ENCODE results near the gene SH3BGR. TPM values are rescaled to one million over a fixed set of nuclear protein-coding genes. Genes with fewer than 3 reads are reported as not detected.

SH3BGR gene
- total and polyA plus RNA-seq, 2 donors (not counting 1 experiment from before 2014, with no cell fraction given): 1.8 to 6.8 TPM

- Histone ChIP-seq H3K79me2 (ENCODE audit: control insufficient read depth, insufficient read depth, low read length) (no peaks in the 10 kb centered on the region), H3K9me3 (ENCODE audit: control insufficient read depth, insufficient read depth, low read depth, low read length) (no peaks in the 10 kb centered on the region), H2AFZ (ENCODE audit: low read length) (no peak overlapping the region), H3K27ac (ENCODE audit: insufficient read depth, low read length) (no peak overlapping the region), H3K9ac (ENCODE audit: insufficient read depth, low read length) (peak overlapping the region; percentile 0), H4K20me1 (ENCODE audit: control insufficient read depth, extremely low read depth, insufficient read depth, low read length) (no peaks in the 10 kb centered on the region), H3K4me3 (replicated peaks in 1 of 4; ENCODE audit: control extremely low read depth in 1 of 4, insufficient read depth in 1 of 4, low read depth in 3 of 4, low read length in 4 of 4) (no peak overlapping the region), H3K36me3 (ENCODE audit: control insufficient read depth, insufficient read depth, low read length) (no peaks in the 10 kb centered on the region), H3K4me1 (ENCODE audit: control insufficient read depth, extremely low read depth, insufficient read depth, low read length) (no peaks in the 10 kb centered on the region), H3K4me2 (ENCODE audit: extremely low read depth, insufficient read depth, low read length) (no peak overlapping the region), H3K27me3 (ENCODE audit: control insufficient read depth, insufficient read depth, low read length) (no peaks in the 10 kb centered on the region)
- no peak for TF ChIP-seq EZH2 (IDR thresholded peaks at IDR 0.05; ENCODE audit: low read length, missing control alignments)
- TF ChIP-seq CTCF (conservative IDR thresholded peaks at IDR 0.05 in 1 of 2, IDR thresholded peaks at IDR 0.05 in 1 of 2; ENCODE audit: low read depth in 1 of 2, low read length in 2 of 2): no peak
- DNase-seq (ENCODE audit: low read depth in 2 of 2): no peak
Measured at GRCh38 chr21:39422527-39423241, 29.1 kb upstream of the SH3BGR start.

GRCh38 chr21:39429445-39429844, 22.3 kb upstream of the SH3BGR start:
- Histone ChIP-seq H3K79me2 (ENCODE audit: control insufficient read depth, insufficient read depth, low read length) (no peaks in the 10 kb centered on the region), H3K4me1 (ENCODE audit: control insufficient read depth, extremely low read depth, insufficient read depth, low read length) (no peaks in the 10 kb centered on the region), H3K27me3 (ENCODE audit: control insufficient read depth, insufficient read depth, low read length) (no peaks in the 10 kb centered on the region), H3K4me3 (replicated peaks in 1 of 4; ENCODE audit: control extremely low read depth in 1 of 4, insufficient read depth in 1 of 4, low read depth in 3 of 4, low read length in 4 of 4) (no peak overlapping the region), H3K4me2 (ENCODE audit: extremely low read depth, insufficient read depth, low read length) (no peak overlapping the region), H4K20me1 (ENCODE audit: control insufficient read depth, extremely low read depth, insufficient read depth, low read length) (no peaks in the 10 kb centered on the region), H3K36me3 (ENCODE audit: control insufficient read depth, insufficient read depth, low read length) (no peaks in the 10 kb centered on the region), H2AFZ (ENCODE audit: low read length) (no peak overlapping the region), H3K9ac (ENCODE audit: insufficient read depth, low read length) (no peak overlapping the region), H3K27ac (ENCODE audit: insufficient read depth, low read length) (no peak overlapping the region), H3K9me3 (ENCODE audit: control insufficient read depth, insufficient read depth, low read depth, low read length) (no peaks in the 10 kb centered on the region)
- TF ChIP-seq EZH2 (IDR thresholded peaks at IDR 0.05; ENCODE audit: low read length, missing control alignments) (no peak), CTCF (conservative IDR thresholded peaks at IDR 0.05 in 1 of 2, IDR thresholded peaks at IDR 0.05 in 1 of 2; ENCODE audit: low read depth in 1 of 2, low read length in 2 of 2) (no peak)
- no peak for DNase-seq (ENCODE audit: low read depth in 2 of 2)

GRCh38 chr21:39430016-39430415, 21.8 kb upstream of the SH3BGR start:
- H3K9me3 ChIP-seq (ENCODE audit: control insufficient read depth, insufficient read depth, low read depth, low read length): no peaks in the 10 kb centered on the region
- no peak overlapping the region for H2AFZ ChIP-seq (ENCODE audit: low read length)
- no peaks in the 10 kb centered on the region for H3K79me2 ChIP-seq (ENCODE audit: control insufficient read depth, insufficient read depth, low read length)
- H3K4me1 ChIP-seq (ENCODE audit: control insufficient read depth, extremely low read depth, insufficient read depth, low read length): no peaks in the 10 kb centered on the region
- H3K27ac ChIP-seq (ENCODE audit: insufficient read depth, low read length): no peak overlapping the region
- no peak overlapping the region for H3K9ac ChIP-seq (ENCODE audit: insufficient read depth, low read length)
- no peaks in the 10 kb centered on the region for H3K36me3 ChIP-seq (ENCODE audit: control insufficient read depth, insufficient read depth, low read length)
- no peaks in the 10 kb centered on the region for H4K20me1 ChIP-seq (ENCODE audit: control insufficient read depth, extremely low read depth, insufficient read depth, low read length)
- H3K4me2 ChIP-seq (ENCODE audit: extremely low read depth, insufficient read depth, low read length): no peak overlapping the region
- no peak for DNase-seq (ENCODE audit: low read depth in 2 of 2)
- H3K27me3 ChIP-seq (ENCODE audit: control insufficient read depth, insufficient read depth, low read length): no peaks in the 10 kb centered on the region
- TF ChIP-seq EZH2 (IDR thresholded peaks at IDR 0.05; ENCODE audit: low read length, missing control alignments): no peak
- TF ChIP-seq CTCF (conservative IDR thresholded peaks at IDR 0.05 in 1 of 2, IDR thresholded peaks at IDR 0.05 in 1 of 2; ENCODE audit: low read depth in 1 of 2, low read length in 2 of 2): no peak
- H3K4me3 ChIP-seq (replicated peaks in 1 of 4; ENCODE audit: control extremely low read depth in 1 of 4, insufficient read depth in 1 of 4, low read depth in 3 of 4, low read length in 4 of 4): no peak overlapping the region

Data from fibroblast of lung (primary cell).